NCI-H2029 (cell line): ENCODE results near the gene STX7.
A peak's percentile ranks its signal among the peaks of the same experiment; 100 is the strongest.
"Not testable (repeated sequence)": the region's sequence is repeated elsewhere in the genome, so short reads cannot be mapped to it uniquely, and the experiment has no call there.

Experiments used
- DNase-seq: peaks from one replicate; lab custom pipeline; 2025; lab: John Stamatoyannopoulos, UW

STX7 gene

GRCh38 chr6:132512638-132513632 lies at the start of gene STX7:
STX7 (minus strand) TSS chr6:132513116; CDS start chr6:132503530, 9,586 bp downstream.
- peak; percentile 16 for DNase-seq

GRCh38 chr6:132560087-132560486 lies 47.2 kb upstream of the STX7 start:
- DNase-seq, result not testable (repeated sequence)

- no peak for DNase-seq
These were observed 39.5 kb upstream of the STX7 start, which contains the start of gene TAAR8 for GRCh38 chr6:132552372-132552771. TAAR8 (plus strand) TSS chr6:132552672; CDS start chr6:132552693, 21 bp downstream.

GRCh38 chr6:132551214-132551613 lies 38.3 kb upstream of the STX7 start:
- no peak for DNase-seq

GRCh38 chr6:132548746-132549463 lies 36.0 kb upstream of the STX7 start:
- no peak for DNase-seq

- no peak for DNase-seq
These were observed 31.9 kb upstream of the STX7 start for GRCh38 chr6:132544826-132545225.

GRCh38 chr6:132537977-132538376 lies 25.1 kb upstream of the STX7 start, which contains the start of gene TAAR9:
TAAR9 (plus strand) TSS chr6:132538277; CDS start chr6:132538290, 13 bp downstream.
- DNase-seq, result no peak

- DNase-seq, result no peak
These were observed 24.2 kb upstream of the STX7 start for GRCh38 chr6:132537145-132537544.

- DNase-seq, result not testable (repeated sequence)
These were observed 21.6 kb upstream of the STX7 start for GRCh38 chr6:132534546-132534945.

GRCh38 chr6:132530293-132530974 lies 17.5 kb upstream of the STX7 start:
- DNase-seq, result peak; percentile 26

- DNase-seq, result no peak
These were observed 14.9 kb upstream of the STX7 start for GRCh38 chr6:132527791-132528190.

GRCh38 chr6:132526461-132526860 lies 13.5 kb upstream of the STX7 start:
- no peak for DNase-seq

- DNase-seq, result no peak
These were observed 12.9 kb upstream of the STX7 start for GRCh38 chr6:132525866-132526265.

GRCh38 chr6:132524646-132525045 lies 11.7 kb upstream of the STX7 start:
- no peak for DNase-seq

- DNase-seq, result no peak
These were observed 8.0 kb upstream of the STX7 start for GRCh38 chr6:132520953-132521352.

GRCh38 chr6:132515386-132515785 lies 2.5 kb upstream of the STX7 start:
- no peak for DNase-seq

GRCh38 chr6:132513831-132514545 lies 1.1 kb upstream of the STX7 start:
- DNase-seq, result no peak

GRCh38 chr6:132512342-132512637 lies 626 bp downstream of the STX7 start:
- DNase-seq, result no peak

- no peak for DNase-seq
These were observed 1.1 kb downstream of the STX7 start for GRCh38 chr6:132511831-132512220.

- no peak for DNase-seq
These were observed 1.6 kb downstream of the STX7 start for GRCh38 chr6:132511210-132511830.
